GM18526 (cell line): ENCODE data around the gene CEP68.

Experiments used
- POLR2A ChIP-seq: IDR thresholded peaks from 3 replicates; pipeline ENCODE4 v1.6.1; 2011; ENCODE audit not compliant: insufficient read length; ENCODE audit errors: extremely low read depth

Gene CEP68

GRCh38 chr2:65046633-65047407 is 9.4 kb upstream of the CEP68 start:
- no peak for TF ChIP-seq POLR2A

- TF ChIP-seq POLR2A, result no peak
Measured at GRCh38 chr2:65049010-65049639, 7.1 kb upstream of the CEP68 start.

GRCh38 chr2:65050931-65051330 is 5.3 kb upstream of the CEP68 start:
- no peak for TF ChIP-seq POLR2A

- TF ChIP-seq POLR2A, result no peak
Measured at GRCh38 chr2:65053199-65053598, 3.0 kb upstream of the CEP68 start.

- no peak for TF ChIP-seq POLR2A
Measured at GRCh38 chr2:65054749-65055421, 1.3 kb upstream of the CEP68 start.

GRCh38 chr2:65055422-65056214 is 598 bp upstream of the CEP68 start:
- TF ChIP-seq POLR2A, result no peak

GRCh38 chr2:65057054-65057375 is 799 bp downstream of the CEP68 start:
- no peak for TF ChIP-seq POLR2A

- TF ChIP-seq POLR2A, result no peak
Measured at GRCh38 chr2:65057391-65058052, 1.3 kb downstream of the CEP68 start.

- TF ChIP-seq POLR2A, result no peak
Measured at GRCh38 chr2:65059071-65059470, 2.9 kb downstream of the CEP68 start.

GRCh38 chr2:65061146-65061909 is 5.1 kb downstream of the CEP68 start:
- TF ChIP-seq POLR2A, result no peak

- TF ChIP-seq POLR2A, result no peak
Measured at GRCh38 chr2:65061910-65062339, 5.7 kb downstream of the CEP68 start.

GRCh38 chr2:65062843-65063825 is 6.9 kb downstream of the CEP68 start:
- no peak for TF ChIP-seq POLR2A
